ENCODE results near the gene TAAR1. TPM values are rescaled to one million over a fixed set of nuclear protein-coding genes. Genes with fewer than 3 reads are reported as not detected.
"Not testable (repeated sequence)": the region's sequence is repeated elsewhere in the genome, so short reads cannot be mapped to it uniquely, and the experiment has no call there.

TAAR1 gene, protein sequence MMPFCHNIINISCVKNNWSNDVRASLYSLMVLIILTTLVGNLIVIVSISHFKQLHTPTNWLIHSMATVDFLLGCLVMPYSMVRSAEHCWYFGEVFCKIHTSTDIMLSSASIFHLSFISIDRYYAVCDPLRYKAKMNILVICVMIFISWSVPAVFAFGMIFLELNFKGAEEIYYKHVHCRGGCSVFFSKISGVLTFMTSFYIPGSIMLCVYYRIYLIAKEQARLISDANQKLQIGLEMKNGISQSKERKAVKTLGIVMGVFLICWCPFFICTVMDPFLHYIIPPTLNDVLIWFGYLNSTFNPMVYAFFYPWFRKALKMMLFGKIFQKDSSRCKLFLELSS
- not detected in 2 replicates for polyA plus RNA-seq (2011; rRNA removed)
- not detected in 2 replicates for polyA plus RNA-seq (2012; cell fraction: cytosol; rRNA removed)
- polyA plus RNA-seq (2012; cell fraction: nucleus; rRNA removed) = not detected in 2 replicates
- not detected in 3 replicates for polyA plus RNA-seq (2017; fragmentation: RNase III; extraction: RNeasy Plus Mini Kit Qiagen cat#74134 plus additional on column Dnase treatment)
- polyA minus RNA-seq (2011; rRNA and poly(A)+ RNA removed) = not detected in 2 replicates

DNA sequence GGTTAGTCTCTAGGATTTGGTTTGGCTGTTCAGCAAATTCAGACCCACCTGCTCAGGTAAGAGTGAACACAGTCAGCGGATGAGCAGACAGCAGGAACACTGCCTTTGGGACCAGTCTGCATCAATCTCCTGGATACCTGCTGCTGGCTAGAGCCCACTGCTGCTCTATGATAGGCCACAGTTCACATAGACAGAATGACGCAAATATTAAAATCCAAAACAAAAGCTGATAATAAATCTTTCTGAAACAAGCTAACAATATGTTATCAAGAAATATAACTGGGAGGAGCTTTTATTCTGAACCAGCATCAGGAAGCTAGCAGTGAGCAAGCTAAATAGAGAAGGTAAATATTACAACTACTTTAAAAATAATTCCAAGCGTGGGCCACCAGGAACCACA lies at the start of gene TAAR1:
TSS of gene TAAR1 (minus strand) at position 101 of the 400 bp plus-strand sequence. CDS start 13,179 bp downstream, outside the sequence.
- Histone ChIP-seq H3K4me3 (no peak within 1 kb of the TSS), H3K4me1 (no peaks in the 10 kb centered on the region), H3K27ac (no peak within 1 kb of the TSS), H3K4me2 (no peak within 1 kb of the TSS), H3K9me3 (no peaks in the 10 kb centered on the region)
- POLR2A ChIA-PET = no interaction called here
- no peak for DNase-seq (ENCODE audit: low read depth in 1 of 2, low spot score in 1 of 2)
- no peak for ATAC-seq
- WGBS (ENCODE audit: missing lambda C conversion rate) = 89% methylated on average over 3 of the region's 3 CpGs
- FAIRE-seq = no peak
- CTCF ChIA-PET = no interaction called here
- no peak for TF ChIP-seq BHLHE40 (IDR thresholded peaks at IDR 0.05; ENCODE audit: low read depth, low read length)
- TF ChIP-seq, protein P1, sequence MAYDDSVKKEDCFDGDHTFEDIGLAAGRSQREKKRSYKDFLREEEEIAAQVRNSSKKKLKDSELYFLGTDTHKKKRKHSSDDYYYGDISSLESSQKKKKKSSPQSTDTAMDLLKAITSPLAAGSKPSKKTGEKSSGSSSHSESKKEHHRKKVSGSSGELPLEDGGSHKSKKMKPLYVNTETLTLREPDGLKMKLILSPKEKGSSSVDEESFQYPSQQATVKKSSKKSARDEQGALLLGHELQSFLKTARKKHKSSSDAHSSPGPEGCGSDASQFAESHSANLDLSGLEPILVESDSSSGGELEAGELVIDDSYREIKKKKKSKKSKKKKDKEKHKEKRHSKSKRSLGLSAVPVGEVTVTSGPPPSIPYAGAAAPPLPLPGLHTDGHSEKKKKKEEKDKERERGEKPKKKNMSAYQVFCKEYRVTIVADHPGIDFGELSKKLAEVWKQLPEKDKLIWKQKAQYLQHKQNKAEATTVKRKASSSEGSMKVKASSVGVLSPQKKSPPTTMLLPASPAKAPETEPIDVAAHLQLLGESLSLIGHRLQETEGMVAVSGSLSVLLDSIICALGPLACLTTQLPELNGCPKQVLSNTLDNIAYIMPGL (CRISPR knock-in tag; IDR thresholded peaks at IDR 0.05; ENCODE audit: borderline replicate concordance) = no peak

DNA sequence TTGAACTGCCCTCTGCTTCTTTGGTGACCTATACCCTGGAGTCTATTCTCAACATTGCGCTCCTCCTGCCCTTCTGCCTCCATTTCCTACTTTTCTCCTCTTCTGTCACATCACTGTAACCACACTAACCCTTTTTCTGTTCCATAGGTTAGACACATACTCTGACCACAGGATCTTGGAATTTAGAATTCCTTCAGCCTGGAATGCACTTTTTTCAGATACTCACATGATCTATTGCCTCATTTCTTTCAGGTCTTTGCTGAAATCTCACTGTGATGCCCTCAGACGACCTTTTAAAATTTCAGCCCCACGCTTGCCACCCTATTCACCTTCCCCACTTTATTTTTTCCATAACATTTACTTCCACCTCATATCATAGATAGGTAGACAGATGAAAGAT lies 49.8 kb upstream of the TAAR1 start:
- 73% methylated on average over 3 of the region's 3 CpGs for WGBS (ENCODE audit: missing lambda C conversion rate)
- H3K27ac ChIP-seq = no peak overlapping the region
- ATAC-seq (no peak), FAIRE-seq (no peak), DNase-seq (ENCODE audit: low read depth in 1 of 2, low spot score in 1 of 2) (no peak)
- CTCF ChIA-PET = no interaction called here
- no peaks in the 10 kb centered on the region; the same call in 2 of the 3 replicates for H3K9me3 ChIP-seq
- no peak overlapping the region for H3K4me2 ChIP-seq
- no peak for TF ChIP-seq CBX2 (IDR thresholded peaks at IDR 0.05; ENCODE audit: borderline replicate concordance, low read depth)
- TF ChIP-seq, protein P2, sequence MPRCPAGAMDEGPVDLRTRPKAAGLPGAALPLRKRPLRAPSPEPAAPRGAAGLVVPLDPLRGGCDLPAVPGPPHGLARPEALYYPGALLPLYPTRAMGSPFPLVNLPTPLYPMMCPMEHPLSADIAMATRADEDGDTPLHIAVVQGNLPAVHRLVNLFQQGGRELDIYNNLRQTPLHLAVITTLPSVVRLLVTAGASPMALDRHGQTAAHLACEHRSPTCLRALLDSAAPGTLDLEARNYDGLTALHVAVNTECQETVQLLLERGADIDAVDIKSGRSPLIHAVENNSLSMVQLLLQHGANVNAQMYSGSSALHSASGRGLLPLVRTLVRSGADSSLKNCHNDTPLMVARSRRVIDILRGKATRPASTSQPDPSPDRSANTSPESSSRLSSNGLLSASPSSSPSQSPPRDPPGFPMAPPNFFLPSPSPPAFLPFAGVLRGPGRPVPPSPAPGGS (IDR thresholded peaks at IDR 0.05) = no peak
- no peak for TF ChIP-seq JUN (IDR thresholded peaks at IDR 0.05)
- TF ChIP-seq, protein P3, sequence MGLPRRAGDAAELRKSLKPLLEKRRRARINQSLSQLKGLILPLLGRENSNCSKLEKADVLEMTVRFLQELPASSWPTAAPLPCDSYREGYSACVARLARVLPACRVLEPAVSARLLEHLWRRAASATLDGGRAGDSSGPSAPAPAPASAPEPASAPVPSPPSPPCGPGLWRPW (IDR thresholded peaks at IDR 0.05) = no peak
- TF ChIP-seq RFX5 (IDR thresholded peaks at IDR 0.05) = no peak
- TF ChIP-seq TFCP2L1 (CRISPR knock-in tag; IDR thresholded peaks at IDR 0.05) = no peak
- no peak for TF ChIP-seq HDAC2 (IDR thresholded peaks at IDR 0.05)
- TF ChIP-seq RCOR1 (IDR thresholded peaks at IDR 0.05; ENCODE audit: low read depth, low read length) = no peak
- no peak for TF ChIP-seq BHLHE40 (IDR thresholded peaks at IDR 0.05; ENCODE audit: low read depth, low read length)
- peaks cover 12% of the 10 kb centered on the region; the same call in 2 of the 3 replicates for H3K4me1 ChIP-seq
- H3K4me3 ChIP-seq = no peak overlapping the region
- POLR2A ChIA-PET = no interaction called here

DNA sequence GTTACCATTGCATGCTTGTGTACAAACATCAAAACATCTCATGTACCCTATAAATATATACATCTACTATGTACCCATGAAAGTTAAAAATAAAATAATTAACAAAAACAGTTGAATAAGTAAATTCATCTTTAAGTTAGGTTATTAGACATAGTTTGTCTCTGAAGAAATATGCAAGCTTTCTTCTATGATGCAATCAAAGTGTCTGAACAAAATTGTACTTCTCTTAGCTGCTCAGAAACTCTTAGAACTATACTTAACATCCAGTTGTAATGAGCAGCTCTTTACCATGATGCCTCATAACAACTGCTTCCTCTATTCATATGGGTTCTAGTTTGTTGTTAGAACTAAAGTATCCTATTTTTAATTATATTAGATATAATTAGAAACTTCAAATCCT lies 49.0 kb upstream of the TAAR1 start:
- H3K27ac ChIP-seq = no peak overlapping the region
- POLR2A ChIA-PET = no interaction called here
- H3K9me3 ChIP-seq = no peaks in the 10 kb centered on the region; the same call in 2 of the 3 replicates
- peaks cover 12% of the 10 kb centered on the region; the same call in 2 of the 3 replicates for H3K4me1 ChIP-seq
- FAIRE-seq = no peak
- no peak for ATAC-seq
- CTCF ChIA-PET = no interaction called here
- no peak overlapping the region for H3K4me2 ChIP-seq
- no peak for DNase-seq (ENCODE audit: low read depth in 1 of 2, low spot score in 1 of 2)
- TF ChIP-seq, protein P3 (IDR thresholded peaks at IDR 0.05) = no peak
- TF ChIP-seq TP53 (CRISPR knock-in tag; IDR thresholded peaks at IDR 0.05) (no peak), EHMT2 (IDR thresholded peaks at IDR 0.05; ENCODE audit: low read depth) (no peak), HEYL (CRISPR knock-in tag; IDR thresholded peaks at IDR 0.05) (no peak), PHF8 (IDR thresholded peaks at IDR 0.05; ENCODE audit: borderline replicate concordance, low read depth) (no peak), JUNB (IDR thresholded peaks at IDR 0.05) (no peak), KDM1A (IDR thresholded peaks at IDR 0.05; ENCODE audit: low read depth) (no peak), HOXA7 (CRISPR knock-in tag; IDR thresholded peaks at IDR 0.05) (no peak)
- TF ChIP-seq, protein P4, sequence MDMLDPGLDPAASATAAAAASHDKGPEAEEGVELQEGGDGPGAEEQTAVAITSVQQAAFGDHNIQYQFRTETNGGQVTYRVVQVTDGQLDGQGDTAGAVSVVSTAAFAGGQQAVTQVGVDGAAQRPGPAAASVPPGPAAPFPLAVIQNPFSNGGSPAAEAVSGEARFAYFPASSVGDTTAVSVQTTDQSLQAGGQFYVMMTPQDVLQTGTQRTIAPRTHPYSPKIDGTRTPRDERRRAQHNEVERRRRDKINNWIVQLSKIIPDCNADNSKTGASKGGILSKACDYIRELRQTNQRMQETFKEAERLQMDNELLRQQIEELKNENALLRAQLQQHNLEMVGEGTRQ (IDR thresholded peaks at IDR 0.05) = no peak
- H3K4me3 ChIP-seq = no peak overlapping the region

DNA sequence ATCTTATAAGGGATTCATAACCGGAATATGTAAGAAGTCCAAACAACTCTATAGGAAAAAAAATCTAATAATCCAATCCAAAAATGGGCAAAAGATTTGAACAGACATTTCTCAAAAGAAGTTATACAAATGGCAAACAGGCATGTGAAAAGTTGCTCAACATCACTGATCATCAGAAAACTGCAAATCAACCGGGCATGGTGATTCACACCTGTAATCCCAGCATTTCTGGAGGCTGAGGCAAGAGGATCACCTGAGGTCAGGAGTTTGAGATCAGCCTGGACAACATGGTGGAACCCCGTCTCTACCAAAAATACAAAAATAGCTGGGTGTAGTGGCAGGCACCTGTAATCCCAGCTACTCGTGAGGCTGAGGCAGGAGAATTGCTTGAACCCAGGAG lies 47.8 kb upstream of the TAAR1 start:
- H3K4me3 ChIP-seq; H3K4me1 ChIP-seq; H3K4me2 ChIP-seq; CTCF ChIA-PET; FAIRE-seq; H3K9me3 ChIP-seq; H3K27ac ChIP-seq; POLR2A ChIA-PET; DNase-seq (ENCODE audit: low read depth in 1 of 2, low spot score in 1 of 2); ATAC-seq: not testable (repeated sequence)
- 53% methylated on average over 4 of the region's 4 CpGs for WGBS (ENCODE audit: missing lambda C conversion rate)
